Epithelial cell of proximal tubule (primary cell): ENCODE results near the gene MKNK1. TPM values are rescaled to one million over a fixed set of nuclear protein-coding genes. Genes with fewer than 3 reads are reported as not detected.

Experiments used
- DNase-seq: peaks from one replicate; pipeline ENCODE4 v3.0.0-alpha.2; 2011; ENCODE audit warnings: low read depth
- H3K4me3 ChIP-seq: 2 replicates; pipeline ENCODE4 v1.5.1; 2011; ENCODE audit warnings: low read depth, mild to moderate bottlenecking, low read length
- total RNA-seq: library from RNA; depleted of rRNA; stranded (reverse); fragments of >200 nt; gene quantifications from 2 replicates; pipeline ENCODE4 v1.2.3, GENCODE V29; 2015
- TF ChIP-seq, protein P1 (sequence below): conservative IDR thresholded peaks from 2 replicates; pipeline ENCODE4 v1.5.1; 2012; ENCODE audit warnings: low read depth, mild to moderate bottlenecking, low read length

The MKNK1 gene
- total RNA-seq, 1 donor from 2014 or later = 19.2 TPM

DNA sequence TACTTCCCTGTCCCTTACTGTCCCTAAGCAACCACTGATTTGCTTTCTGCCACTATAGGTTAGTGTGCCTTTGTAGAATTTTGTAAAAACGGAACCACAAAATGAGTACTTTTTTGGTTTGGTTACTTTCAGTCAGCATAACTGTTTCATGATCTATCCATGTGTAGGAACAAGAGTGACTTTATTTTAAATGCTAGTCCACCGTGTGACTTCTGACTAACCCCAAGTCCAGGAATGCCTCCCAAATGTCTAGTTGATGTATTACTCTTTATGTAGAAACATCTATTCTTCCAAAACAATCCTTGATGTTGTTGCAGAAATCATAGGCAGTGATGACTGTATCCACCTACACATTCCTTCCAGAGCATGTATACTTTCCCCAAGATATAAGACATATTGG, 42.8 kb upstream of the MKNK1 start:
- DNase-seq = no peak
- TF ChIP-seq, protein P1, sequence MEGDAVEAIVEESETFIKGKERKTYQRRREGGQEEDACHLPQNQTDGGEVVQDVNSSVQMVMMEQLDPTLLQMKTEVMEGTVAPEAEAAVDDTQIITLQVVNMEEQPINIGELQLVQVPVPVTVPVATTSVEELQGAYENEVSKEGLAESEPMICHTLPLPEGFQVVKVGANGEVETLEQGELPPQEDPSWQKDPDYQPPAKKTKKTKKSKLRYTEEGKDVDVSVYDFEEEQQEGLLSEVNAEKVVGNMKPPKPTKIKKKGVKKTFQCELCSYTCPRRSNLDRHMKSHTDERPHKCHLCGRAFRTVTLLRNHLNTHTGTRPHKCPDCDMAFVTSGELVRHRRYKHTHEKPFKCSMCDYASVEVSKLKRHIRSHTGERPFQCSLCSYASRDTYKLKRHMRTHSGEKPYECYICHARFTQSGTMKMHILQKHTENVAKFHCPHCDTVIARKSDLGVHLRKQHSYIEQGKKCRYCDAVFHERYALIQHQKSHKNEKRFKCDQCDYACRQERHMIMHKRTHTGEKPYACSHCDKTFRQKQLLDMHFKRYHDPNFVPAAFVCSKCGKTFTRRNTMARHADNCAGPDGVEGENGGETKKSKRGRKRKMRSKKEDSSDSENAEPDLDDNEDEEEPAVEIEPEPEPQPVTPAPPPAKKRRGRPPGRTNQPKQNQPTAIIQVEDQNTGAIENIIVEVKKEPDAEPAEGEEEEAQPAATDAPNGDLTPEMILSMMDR = no peak
- no peak overlapping the region for H3K4me3 ChIP-seq

DNA sequence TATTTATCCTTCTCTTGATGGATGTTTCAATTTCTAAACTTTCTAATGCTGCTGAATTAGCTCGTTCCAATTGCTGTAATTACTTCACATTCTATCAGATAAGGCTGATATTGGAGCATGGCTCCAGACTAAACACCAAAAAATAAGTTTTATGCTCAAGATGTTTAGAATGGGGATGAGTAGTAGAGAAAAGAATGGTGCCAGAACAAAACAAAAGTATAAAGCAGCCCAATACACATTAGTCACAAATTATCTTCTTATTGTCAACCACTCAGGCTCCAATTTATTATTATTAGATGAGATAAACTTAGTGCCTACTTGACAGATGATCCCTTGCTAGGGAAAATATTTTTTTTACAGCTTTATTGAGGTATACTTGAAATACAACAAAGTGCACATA, 42.3 kb upstream of the MKNK1 start:
- TF ChIP-seq, protein P1 = no peak
- no peak overlapping the region for H3K4me3 ChIP-seq

DNA sequence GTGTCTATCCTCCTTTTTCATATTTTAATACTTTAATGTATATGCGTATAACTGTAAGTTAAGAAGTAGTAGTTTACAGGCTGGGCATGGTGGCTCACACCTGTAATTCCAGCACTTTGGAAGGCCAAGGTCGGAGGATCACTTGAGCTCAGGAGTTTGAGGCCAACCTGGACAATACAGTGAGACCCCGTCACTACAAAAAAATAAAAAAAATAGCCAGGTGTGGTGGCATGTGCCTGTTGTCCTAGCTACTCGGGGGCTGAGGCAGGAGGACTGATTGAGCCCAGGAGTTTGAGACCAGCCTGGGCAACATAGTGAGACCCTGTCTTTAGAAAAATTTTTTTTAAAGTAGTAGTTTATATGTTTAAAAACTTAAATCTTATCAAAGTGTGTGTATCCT, 41.7 kb upstream of the MKNK1 start:
- DNase-seq = no peak
- no peak overlapping the region for H3K4me3 ChIP-seq
- TF ChIP-seq, protein P1 = no peak

More for the DNA sequence above, 42.3 kb upstream of the MKNK1 start:
- no peak for DNase-seq

DNA sequence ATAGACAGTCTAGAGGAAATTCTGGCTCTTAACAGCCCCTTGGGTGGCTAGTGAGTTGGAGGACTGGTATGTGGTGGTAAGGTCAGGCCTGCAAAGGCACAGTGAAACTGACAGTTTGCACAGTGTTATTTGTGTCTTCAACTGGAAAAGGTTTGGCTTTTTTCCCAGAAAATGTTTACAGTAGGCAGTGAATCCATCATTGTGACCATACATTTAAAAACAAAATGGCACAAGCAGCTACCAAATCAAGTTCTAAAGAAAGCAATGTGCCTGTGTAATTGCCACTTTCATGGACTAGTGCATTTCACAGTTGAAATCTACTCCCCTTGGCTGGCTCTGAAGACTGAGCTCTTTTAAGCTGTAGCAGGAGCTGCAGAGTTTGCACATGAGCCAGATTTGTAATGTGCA, 39.3 kb upstream of the MKNK1 start:
- no peak overlapping the region for H3K4me3 ChIP-seq
- TF ChIP-seq, protein P1 = no peak
- peak; percentile 63 for DNase-seq

DNA sequence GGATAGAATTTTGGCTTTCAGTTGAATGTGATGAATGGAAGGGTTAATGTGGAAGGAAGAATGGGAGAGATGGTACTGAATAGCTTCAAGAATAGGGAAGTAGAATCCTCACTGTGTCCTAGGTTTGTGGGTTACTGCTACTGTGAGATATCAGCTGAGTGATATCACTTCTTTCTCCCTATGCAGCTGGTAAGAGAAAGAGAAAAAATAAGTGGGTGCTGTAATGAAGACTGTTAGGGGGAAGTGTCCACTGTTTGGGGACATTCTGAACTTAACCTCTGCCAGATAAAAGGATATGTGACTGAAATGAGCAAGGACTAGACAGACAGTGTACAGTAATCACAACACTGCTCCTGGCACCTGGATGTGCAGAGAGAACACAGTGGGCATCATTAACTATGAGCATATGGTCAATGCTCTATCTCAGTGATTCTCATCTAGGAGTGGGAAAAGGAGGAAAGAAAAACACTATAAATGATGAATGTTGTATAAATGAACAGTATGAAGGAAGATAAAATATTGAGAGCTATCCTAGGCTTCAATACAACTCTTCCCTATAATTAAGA, 38.1 kb upstream of the MKNK1 start:
- DNase-seq = no peak
- no peak overlapping the region for H3K4me3 ChIP-seq
- TF ChIP-seq, protein P1 = no peak

DNA sequence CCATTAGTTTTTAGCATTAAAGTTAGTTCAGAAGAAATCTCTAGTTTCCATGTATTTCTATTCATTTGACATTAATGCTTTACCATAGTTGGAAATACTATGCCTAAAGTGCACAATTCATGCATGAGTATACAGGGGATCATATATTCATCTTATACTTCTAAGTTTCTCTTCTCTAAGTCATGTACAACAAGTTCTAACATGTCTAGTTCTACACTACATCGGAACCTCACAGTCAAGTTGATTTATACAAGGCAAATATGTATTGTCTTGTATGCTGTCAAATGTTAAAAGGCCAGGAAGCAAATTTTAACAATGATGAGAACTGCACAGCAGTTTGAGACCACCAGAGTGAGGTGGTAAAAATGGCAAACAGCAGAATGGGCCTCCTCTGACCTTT, 35.5 kb upstream of the MKNK1 start:
- H3K4me3 ChIP-seq = no peak overlapping the region
- TF ChIP-seq, protein P1 = no peak
- no peak for DNase-seq

DNA sequence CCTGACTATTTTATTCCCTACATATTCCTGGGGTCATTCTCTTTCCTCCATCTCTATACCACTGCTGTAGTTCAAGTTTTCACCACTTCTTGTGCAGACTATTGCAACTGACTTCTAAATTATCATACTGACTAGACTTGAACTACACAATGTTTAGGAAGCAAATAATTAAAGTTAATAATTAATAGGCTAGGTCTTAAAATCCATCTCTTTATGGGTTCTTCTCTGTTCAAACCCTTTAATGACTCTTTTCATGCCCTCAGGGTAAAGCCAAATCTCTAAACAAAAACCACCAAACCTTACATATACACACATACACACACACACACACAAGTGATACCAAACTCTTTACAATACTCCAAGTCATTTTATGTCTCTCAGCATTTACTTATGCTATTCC, 34.9 kb upstream of the MKNK1 start:
- no peak overlapping the region for H3K4me3 ChIP-seq
- DNase-seq = no peak
- TF ChIP-seq, protein P1 = no peak
